Thyroid gland (tissue), 4 donors: ENCODE measurements around the gene GNG14.
"Not testable (repeated sequence)": the region's sequence is repeated elsewhere in the genome, so short reads cannot be mapped to it uniquely, and the experiment has no call there.

ENCODE experiments used
- POLR2A ChIP-seq, 2 donors: fragments of 450-650 bp; IDR thresholded peaks; one replicate each; pipeline ENCODE4 v1.6.1; 2017; ENCODE audit warnings: antibody characterized with exemption in 2 of 2, mild to moderate bottlenecking in 2 of 2, moderate library complexity in 1 of 2
- TF ChIP-seq, protein P1 (sequence below), 6 experiments: fragments of 200-600 bp in 3 of 6; fragments of 450-650 bp in 3 of 6; sonication (generic) in 3 of 6; IDR thresholded peaks; one replicate each; pipeline ENCODE4 v1.5.1; 2016 to 2019; ENCODE audit warnings: antibody characterized with exemption in 6 of 6, mild to moderate bottlenecking in 2 of 6, inconsistent platforms in 1 of 6, moderate library complexity in 1 of 6

DNA sequence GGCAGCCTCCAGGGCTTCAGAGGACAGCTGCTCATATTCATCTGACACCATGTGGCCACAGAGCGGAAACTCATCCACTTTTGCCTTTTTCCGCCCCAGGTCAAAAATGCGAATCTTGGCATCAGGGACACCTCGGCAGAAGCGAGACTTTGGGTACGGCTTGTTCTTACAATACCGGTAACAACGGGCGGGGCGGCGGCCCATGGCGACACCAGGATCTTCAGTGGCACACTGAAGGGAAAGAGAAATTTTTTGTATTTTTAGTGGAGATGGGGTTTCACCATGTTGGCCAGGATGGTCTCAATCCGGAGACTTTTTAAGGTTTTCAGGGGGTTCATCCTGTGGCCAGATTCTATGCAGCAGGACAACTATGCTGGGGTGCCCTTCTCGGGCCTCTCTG, 44.1 kb upstream of the GNG14 start:
- TF ChIP-seq POLR2A (IDR thresholded peaks at IDR 0.05), result not testable (repeated sequence)
- TF ChIP-seq, protein P1, sequence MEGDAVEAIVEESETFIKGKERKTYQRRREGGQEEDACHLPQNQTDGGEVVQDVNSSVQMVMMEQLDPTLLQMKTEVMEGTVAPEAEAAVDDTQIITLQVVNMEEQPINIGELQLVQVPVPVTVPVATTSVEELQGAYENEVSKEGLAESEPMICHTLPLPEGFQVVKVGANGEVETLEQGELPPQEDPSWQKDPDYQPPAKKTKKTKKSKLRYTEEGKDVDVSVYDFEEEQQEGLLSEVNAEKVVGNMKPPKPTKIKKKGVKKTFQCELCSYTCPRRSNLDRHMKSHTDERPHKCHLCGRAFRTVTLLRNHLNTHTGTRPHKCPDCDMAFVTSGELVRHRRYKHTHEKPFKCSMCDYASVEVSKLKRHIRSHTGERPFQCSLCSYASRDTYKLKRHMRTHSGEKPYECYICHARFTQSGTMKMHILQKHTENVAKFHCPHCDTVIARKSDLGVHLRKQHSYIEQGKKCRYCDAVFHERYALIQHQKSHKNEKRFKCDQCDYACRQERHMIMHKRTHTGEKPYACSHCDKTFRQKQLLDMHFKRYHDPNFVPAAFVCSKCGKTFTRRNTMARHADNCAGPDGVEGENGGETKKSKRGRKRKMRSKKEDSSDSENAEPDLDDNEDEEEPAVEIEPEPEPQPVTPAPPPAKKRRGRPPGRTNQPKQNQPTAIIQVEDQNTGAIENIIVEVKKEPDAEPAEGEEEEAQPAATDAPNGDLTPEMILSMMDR (IDR thresholded peaks at IDR 0.05), result not testable (repeated sequence)
